ENCODE results near the gene TBL1Y. TPM values are rescaled to one million over a fixed set of nuclear protein-coding genes. Genes with fewer than 3 reads are reported as not detected.

TBL1Y gene
- total RNA-seq, 1 donor from 2014 or later, result not detected

DNA sequence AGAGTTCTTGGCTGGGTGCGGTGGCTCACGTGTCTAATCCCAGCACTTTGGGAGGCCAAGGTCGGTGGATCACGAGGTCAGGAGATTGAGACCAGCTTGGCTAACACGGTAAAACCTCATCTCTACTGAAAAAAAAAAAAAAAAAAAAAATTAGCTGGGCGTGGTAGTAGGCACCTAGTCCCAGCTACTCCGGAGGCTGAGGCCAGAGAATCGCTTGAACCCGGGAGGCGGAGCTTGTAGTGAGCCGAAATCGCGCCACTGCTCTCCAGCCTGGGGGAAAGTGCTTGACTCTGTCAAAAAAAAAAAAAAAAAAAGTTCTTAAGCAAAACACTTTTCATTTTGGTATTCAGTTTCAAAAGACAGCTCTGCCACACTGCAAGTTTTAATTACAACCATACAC is 37.9 kb downstream of the TBL1Y start:
- no peaks in the 10 kb centered on the region for H3K9me3 Mint-ChIP-seq (ENCODE audit: low read depth)
- H3K27me3 Mint-ChIP-seq, result no peaks in the 10 kb centered on the region
- no peak for DNase-seq (ENCODE audit: low spot score, unreplicated experiment)
- TF ChIP-seq, protein P1, sequence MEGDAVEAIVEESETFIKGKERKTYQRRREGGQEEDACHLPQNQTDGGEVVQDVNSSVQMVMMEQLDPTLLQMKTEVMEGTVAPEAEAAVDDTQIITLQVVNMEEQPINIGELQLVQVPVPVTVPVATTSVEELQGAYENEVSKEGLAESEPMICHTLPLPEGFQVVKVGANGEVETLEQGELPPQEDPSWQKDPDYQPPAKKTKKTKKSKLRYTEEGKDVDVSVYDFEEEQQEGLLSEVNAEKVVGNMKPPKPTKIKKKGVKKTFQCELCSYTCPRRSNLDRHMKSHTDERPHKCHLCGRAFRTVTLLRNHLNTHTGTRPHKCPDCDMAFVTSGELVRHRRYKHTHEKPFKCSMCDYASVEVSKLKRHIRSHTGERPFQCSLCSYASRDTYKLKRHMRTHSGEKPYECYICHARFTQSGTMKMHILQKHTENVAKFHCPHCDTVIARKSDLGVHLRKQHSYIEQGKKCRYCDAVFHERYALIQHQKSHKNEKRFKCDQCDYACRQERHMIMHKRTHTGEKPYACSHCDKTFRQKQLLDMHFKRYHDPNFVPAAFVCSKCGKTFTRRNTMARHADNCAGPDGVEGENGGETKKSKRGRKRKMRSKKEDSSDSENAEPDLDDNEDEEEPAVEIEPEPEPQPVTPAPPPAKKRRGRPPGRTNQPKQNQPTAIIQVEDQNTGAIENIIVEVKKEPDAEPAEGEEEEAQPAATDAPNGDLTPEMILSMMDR (IDR thresholded peaks at IDR 0.05; ENCODE audit: unreplicated experiment), result no peak
- H3K27ac Mint-ChIP-seq, result no peak overlapping the region
- H3K4me1 Mint-ChIP-seq (ENCODE audit: low read depth), result no peaks in the 10 kb centered on the region
- H3K36me3 Mint-ChIP-seq (ENCODE audit: insufficient read depth), result no peaks in the 10 kb centered on the region
- H3K4me3 Mint-ChIP-seq (ENCODE audit: low read depth), result no peak overlapping the region

DNA sequence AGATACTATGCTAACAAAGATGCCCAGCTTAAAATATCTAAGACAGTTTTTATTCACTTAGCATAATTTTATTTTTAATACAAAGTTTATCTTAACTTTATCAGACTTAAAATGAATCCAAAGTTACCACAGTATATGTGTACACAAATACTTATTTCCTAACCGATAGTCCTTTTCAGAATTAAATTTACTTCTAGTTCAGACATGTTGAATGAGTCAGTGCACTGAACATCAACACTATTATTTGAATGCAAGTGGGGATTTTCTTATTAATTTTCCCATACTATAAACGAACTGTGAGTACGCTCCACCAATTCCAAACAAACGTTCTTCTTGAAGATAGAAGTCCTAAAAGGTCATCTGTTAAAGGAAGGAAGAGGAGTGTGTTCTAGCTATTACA is 39.5 kb downstream of the TBL1Y start:
- H3K4me1 Mint-ChIP-seq (ENCODE audit: low read depth), result no peaks in the 10 kb centered on the region
- no peaks in the 10 kb centered on the region for H3K9me3 Mint-ChIP-seq (ENCODE audit: low read depth)
- H3K27ac Mint-ChIP-seq, result no peak overlapping the region
- TF ChIP-seq, protein P1 (IDR thresholded peaks at IDR 0.05; ENCODE audit: unreplicated experiment), result no peak
- no peaks in the 10 kb centered on the region for H3K27me3 Mint-ChIP-seq
- H3K4me3 Mint-ChIP-seq (ENCODE audit: low read depth), result no peak overlapping the region
- DNase-seq (ENCODE audit: low spot score, unreplicated experiment), result no peak
- H3K36me3 Mint-ChIP-seq (ENCODE audit: insufficient read depth), result no peaks in the 10 kb centered on the region

DNA sequence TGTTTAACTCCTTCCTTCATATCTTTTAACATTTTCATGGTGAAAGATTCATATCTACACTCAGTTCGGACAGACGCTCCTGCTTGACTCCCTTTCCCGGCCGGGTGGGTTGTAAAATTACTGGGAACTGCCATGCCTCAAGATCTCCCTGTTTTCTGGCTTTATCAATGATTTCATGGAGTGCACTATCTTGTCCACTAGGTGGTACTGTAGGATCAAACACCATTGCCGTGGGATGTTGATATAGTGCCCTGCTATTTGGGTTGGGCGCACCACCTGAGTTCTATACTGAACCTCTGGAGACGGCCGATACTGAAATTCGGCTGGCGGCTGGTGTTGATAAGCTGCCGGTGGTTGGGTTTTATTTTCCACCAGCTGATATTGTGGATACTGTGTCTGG is 54.2 kb downstream of the TBL1Y start:
- Mint-ChIP-seq H3K4me1 (ENCODE audit: low read depth) (no peaks in the 10 kb centered on the region), H3K27ac (no peak overlapping the region), H3K36me3 (ENCODE audit: insufficient read depth) (no peaks in the 10 kb centered on the region), H3K4me3 (ENCODE audit: low read depth) (no peak overlapping the region), H3K9me3 (ENCODE audit: low read depth) (no peaks in the 10 kb centered on the region), H3K27me3 (no peaks in the 10 kb centered on the region)
- TF ChIP-seq, protein P1 (IDR thresholded peaks at IDR 0.05; ENCODE audit: unreplicated experiment), result no peak
- no peak for DNase-seq (ENCODE audit: low spot score, unreplicated experiment)

DNA sequence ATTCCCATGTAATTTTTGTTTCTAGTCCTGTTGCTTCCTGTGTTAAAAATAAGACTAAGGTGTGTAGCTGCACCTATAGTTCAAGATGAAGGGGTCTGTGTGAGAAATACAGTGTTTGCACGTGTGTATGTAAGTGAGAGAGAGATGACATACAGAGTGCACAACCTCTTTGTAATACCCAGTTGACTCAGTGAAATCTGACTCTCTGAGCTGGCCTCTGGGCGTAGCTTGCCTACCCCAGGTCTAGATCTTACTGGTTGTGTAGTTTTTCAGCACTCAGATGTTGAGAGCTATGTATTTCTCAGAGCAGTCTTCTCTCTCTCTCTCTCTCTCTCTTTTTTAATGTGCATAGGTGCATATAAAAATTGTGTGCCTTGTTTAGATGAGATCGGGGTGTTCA is 56.0 kb downstream of the TBL1Y start:
- Mint-ChIP-seq H3K36me3 (ENCODE audit: insufficient read depth) (no peaks in the 10 kb centered on the region), H3K4me3 (ENCODE audit: low read depth) (no peak overlapping the region), H3K27ac (no peak overlapping the region), H3K9me3 (ENCODE audit: low read depth) (no peaks in the 10 kb centered on the region), H3K27me3 (no peaks in the 10 kb centered on the region), H3K4me1 (ENCODE audit: low read depth) (no peaks in the 10 kb centered on the region)
- TF ChIP-seq, protein P1 (IDR thresholded peaks at IDR 0.05; ENCODE audit: unreplicated experiment), result no peak
- no peak for DNase-seq (ENCODE audit: low spot score, unreplicated experiment)

DNA sequence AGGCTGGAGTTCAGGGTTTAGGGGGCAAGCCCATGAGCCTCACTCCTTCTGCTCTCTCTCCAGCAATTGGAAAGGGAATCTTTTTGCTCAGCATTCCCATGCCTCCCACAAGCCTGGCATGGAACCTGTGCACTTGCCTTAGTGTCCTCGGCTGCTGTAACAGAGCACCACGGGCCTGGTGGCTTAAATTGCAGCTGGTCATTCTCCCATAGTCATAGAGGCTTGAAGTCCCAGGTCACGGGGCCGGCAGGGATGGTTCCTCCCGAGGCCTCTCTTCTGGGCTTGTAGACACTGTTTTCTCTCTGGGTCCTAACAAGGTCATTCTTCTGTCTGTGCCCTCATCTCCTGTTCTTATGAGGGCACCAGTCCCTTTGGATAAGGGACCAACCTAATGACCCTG is 57.2 kb downstream of the TBL1Y start:
- no peak for DNase-seq (ENCODE audit: low spot score, unreplicated experiment)
- Mint-ChIP-seq H3K27me3 (no peaks in the 10 kb centered on the region), H3K9me3 (ENCODE audit: low read depth) (no peaks in the 10 kb centered on the region), H3K36me3 (ENCODE audit: insufficient read depth) (no peaks in the 10 kb centered on the region), H3K27ac (no peak overlapping the region), H3K4me1 (ENCODE audit: low read depth) (no peaks in the 10 kb centered on the region), H3K4me3 (ENCODE audit: low read depth) (no peak overlapping the region)
- TF ChIP-seq, protein P1 (IDR thresholded peaks at IDR 0.05; ENCODE audit: unreplicated experiment), result no peak

Measured in progenitor cell of endocrine pancreas (in vitro differentiated cells).